ENCODE results near the gene LRRC10B.

LRRC10B gene

GRCh38 chr11:61480261-61480993 lies 28.1 kb upstream of the LRRC10B start:
- TF ChIP-seq FOXP2 (optimal IDR thresholded peaks at IDR 0.05; ENCODE audit: borderline replicate concordance, extremely low read depth, extremely low read length, insufficient read depth), result no peak

GRCh38 chr11:61480994-61481335 lies 27.6 kb upstream of the LRRC10B start:
- TF ChIP-seq SIN3A (IDR thresholded peaks at IDR 0.05; ENCODE audit: borderline replicate concordance, insufficient read depth, low read length) (no peak), FOXP2 (optimal IDR thresholded peaks at IDR 0.05; ENCODE audit: borderline replicate concordance, extremely low read depth, extremely low read length, insufficient read depth) (no peak), REST (IDR thresholded peaks at IDR 0.05; ENCODE audit: insufficient read depth in 1 of 2, low read depth in 2 of 2, low read length in 2 of 2) (no peak), TAF1 (IDR thresholded peaks at IDR 0.05; ENCODE audit: borderline replicate concordance, insufficient read depth, low read length) (no peak), POLR2AphosphoS5 (IDR thresholded peaks at IDR 0.05; ENCODE audit: low read depth, low read length) (no peak)

GRCh38 chr11:61481806-61482205 lies 26.7 kb upstream of the LRRC10B start:
- no peak for TF ChIP-seq SIN3A (IDR thresholded peaks at IDR 0.05; ENCODE audit: borderline replicate concordance, insufficient read depth, low read length)
- TF ChIP-seq REST (IDR thresholded peaks at IDR 0.05; ENCODE audit: insufficient read depth in 1 of 2, low read depth in 2 of 2, low read length in 2 of 2), result no peak
- TF ChIP-seq FOXP2 (optimal IDR thresholded peaks at IDR 0.05; ENCODE audit: borderline replicate concordance, extremely low read depth, extremely low read length, insufficient read depth), result no peak
- no peak for TF ChIP-seq POLR2AphosphoS5 (IDR thresholded peaks at IDR 0.05; ENCODE audit: low read depth, low read length)
- no peak for TF ChIP-seq TAF1 (IDR thresholded peaks at IDR 0.05; ENCODE audit: borderline replicate concordance, insufficient read depth, low read length)

- no peak for TF ChIP-seq FOXP2 (optimal IDR thresholded peaks at IDR 0.05; ENCODE audit: borderline replicate concordance, extremely low read depth, extremely low read length, insufficient read depth)
- TF ChIP-seq POLR2AphosphoS5 (IDR thresholded peaks at IDR 0.05; ENCODE audit: low read depth, low read length), result no peak
- TF ChIP-seq SIN3A (IDR thresholded peaks at IDR 0.05; ENCODE audit: borderline replicate concordance, insufficient read depth, low read length), result no peak
- no peak for TF ChIP-seq TAF1 (IDR thresholded peaks at IDR 0.05; ENCODE audit: borderline replicate concordance, insufficient read depth, low read length)
- no peak for TF ChIP-seq REST (IDR thresholded peaks at IDR 0.05; ENCODE audit: insufficient read depth in 1 of 2, low read depth in 2 of 2, low read length in 2 of 2)
Measured at GRCh38 chr11:61482513-61482912, 26.0 kb upstream of the LRRC10B start.

GRCh38 chr11:61484541-61484940 lies 24.0 kb upstream of the LRRC10B start:
- TF ChIP-seq REST (IDR thresholded peaks at IDR 0.05; ENCODE audit: insufficient read depth in 1 of 2, low read depth in 2 of 2, low read length in 2 of 2) (0 out of 4 replicates have a peak, but pooled peaks of 1 of the 2 experiments have one; percentile 6), SIN3A (IDR thresholded peaks at IDR 0.05; ENCODE audit: borderline replicate concordance, insufficient read depth, low read length) (no peak)
